AG04449 (cell line): ENCODE measurements around the gene HOXD11.

Experiments used
- CTCF ChIA-PET: fragments of 350-600 bp; formaldehyde crosslinking; extraction: SDS; loops from one replicate; lab custom pipeline; 2021; ENCODE audit warnings: antibody characterized with exemption; lab: Yijun Ruan, JAX
- POLR2A ChIA-PET: fragments of 400-600, 350-600 bp; formaldehyde crosslinking; extraction: SDS; loops from one replicate; lab custom pipeline; 2020; ENCODE audit warnings: antibody characterized with exemption, inconsistent platforms; lab: Yijun Ruan, JAX
- DNase-seq: peaks from one replicate; pipeline ENCODE4 v3.0.0-alpha.2; 2010; ENCODE audit warnings: low read depth, low spot score
- H3K4me3 ChIP-seq: 2 replicates; pipeline ENCODE4 v1.5.1; 2011; ENCODE audit warnings: low read depth, mild to moderate bottlenecking, control low read depth, low read length
- TF ChIP-seq, protein P1 (sequence below): IDR thresholded peaks from one replicate; pipeline ENCODE4 v1.5.1; 2011; ENCODE audit warnings: mild to moderate bottlenecking, moderate library complexity, low read length, control low read depth, inconsistent platforms; ENCODE audit not compliant: insufficient read depth; ENCODE audit errors: missing control alignments

The HOXD11 gene

DNA sequence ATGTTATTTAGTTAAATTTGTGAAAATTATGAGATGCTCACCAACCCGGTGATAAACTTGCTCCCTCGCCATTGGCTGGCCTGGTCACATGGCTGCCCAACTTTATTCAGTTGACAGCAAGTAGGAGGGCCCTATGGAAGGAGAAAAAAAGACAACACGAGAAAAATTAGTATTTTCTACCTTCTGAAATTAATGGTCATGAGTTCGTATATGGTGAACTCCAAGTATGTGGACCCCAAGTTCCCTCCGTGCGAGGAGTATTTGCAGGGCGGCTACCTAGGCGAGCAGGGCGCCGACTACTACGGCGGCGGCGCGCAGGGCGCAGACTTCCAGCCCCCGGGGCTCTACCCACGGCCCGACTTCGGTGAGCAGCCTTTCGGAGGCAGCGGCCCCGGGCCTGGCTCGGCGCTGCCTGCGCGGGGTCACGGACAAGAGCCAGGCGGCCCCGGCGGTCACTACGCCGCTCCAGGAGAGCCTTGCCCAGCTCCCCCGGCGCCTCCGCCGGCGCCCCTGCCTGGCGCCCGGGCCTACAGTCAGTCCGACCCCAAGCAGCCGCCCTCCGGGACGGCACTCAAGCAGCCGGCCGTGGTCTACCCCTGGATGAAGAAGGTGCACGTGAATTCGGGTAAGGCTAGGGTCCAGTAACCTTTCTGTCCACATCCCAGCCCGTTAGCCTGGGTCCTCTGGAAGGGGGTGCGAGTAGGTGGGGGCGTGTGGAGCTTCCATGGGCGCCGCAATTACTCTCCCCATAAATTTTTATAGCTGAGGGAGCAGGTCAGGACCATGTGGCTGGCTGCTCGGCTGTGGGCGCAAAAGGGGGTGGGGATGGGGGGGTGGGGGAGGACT, 44.6 kb downstream of the HOXD11 start, which contains the start of gene HOXD4:
HOXD4 (plus strand) TSS at position 109 of the 846 bp plus-strand sequence; CDS start at position 193, 84 bp downstream.
- no peak for DNase-seq
- ChIA-PET POLR2A (interaction anchor here (1.2 kb wide), 1 partner anchor 10 kb away, joined by 5 read pairs; no protein-coding TSS in a partner anchor), CTCF (interaction anchor here (0.7 to 16.2 kb wide), 10 partner anchors 10 to 503 kb away, joined by 3 to 190 read pairs (median 4); no protein-coding TSS in a partner anchor)
- TF ChIP-seq, protein P1, sequence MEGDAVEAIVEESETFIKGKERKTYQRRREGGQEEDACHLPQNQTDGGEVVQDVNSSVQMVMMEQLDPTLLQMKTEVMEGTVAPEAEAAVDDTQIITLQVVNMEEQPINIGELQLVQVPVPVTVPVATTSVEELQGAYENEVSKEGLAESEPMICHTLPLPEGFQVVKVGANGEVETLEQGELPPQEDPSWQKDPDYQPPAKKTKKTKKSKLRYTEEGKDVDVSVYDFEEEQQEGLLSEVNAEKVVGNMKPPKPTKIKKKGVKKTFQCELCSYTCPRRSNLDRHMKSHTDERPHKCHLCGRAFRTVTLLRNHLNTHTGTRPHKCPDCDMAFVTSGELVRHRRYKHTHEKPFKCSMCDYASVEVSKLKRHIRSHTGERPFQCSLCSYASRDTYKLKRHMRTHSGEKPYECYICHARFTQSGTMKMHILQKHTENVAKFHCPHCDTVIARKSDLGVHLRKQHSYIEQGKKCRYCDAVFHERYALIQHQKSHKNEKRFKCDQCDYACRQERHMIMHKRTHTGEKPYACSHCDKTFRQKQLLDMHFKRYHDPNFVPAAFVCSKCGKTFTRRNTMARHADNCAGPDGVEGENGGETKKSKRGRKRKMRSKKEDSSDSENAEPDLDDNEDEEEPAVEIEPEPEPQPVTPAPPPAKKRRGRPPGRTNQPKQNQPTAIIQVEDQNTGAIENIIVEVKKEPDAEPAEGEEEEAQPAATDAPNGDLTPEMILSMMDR: no peak
- H3K4me3 ChIP-seq: peak within 1 kb of the TSS; percentile 39

DNA sequence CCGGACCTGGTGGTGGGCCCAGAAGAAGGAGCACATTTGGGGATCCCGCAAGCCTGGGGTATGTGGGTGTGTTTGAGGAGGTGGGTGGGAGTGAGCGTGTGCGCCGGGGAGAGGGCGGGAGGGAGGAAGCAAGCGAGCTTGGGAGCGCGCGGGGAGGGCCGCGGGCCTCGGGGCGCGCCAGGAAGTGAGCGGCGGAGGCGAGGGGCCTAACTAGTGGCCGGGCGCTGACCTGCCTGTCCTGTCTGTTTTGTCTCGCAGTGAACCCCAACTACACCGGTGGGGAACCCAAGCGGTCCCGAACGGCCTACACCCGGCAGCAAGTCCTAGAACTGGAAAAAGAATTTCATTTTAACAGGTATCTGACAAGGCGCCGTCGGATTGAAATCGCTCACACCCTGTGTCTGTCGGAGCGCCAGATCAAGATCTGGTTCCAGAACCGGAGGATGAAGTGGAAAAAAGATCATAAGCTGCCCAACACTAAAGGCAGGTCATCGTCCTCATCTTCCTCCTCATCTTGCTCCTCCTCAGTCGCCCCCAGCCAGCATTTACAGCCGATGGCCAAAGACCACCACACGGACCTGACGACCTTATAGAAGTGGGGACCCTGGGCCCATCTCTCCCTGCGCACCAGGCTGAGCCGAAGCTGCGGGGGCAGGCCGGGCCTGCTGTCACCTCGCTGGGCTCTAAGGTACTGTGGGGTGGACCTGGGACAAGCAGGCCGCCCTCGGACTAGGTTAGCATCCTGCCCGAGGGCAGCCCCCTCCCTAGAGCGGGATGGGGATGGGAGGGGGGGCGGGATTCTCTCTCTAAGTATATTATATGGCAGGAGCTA, 45.5 kb downstream of the HOXD11 start:
- TF ChIP-seq, protein P1: no peak
- ChIA-PET CTCF (interaction anchor here (1.3 to 16.2 kb wide), 4 partner anchors 11 to 501 kb away, joined by 4 to 190 read pairs (median 5); no protein-coding TSS in a partner anchor), POLR2A (interaction anchor here (1.2 kb wide), 1 partner anchor 9 kb away, joined by 5 read pairs; no protein-coding TSS in a partner anchor)
- H3K4me3 ChIP-seq: peak overlapping the region; percentile 39
- no peak for DNase-seq

DNA sequence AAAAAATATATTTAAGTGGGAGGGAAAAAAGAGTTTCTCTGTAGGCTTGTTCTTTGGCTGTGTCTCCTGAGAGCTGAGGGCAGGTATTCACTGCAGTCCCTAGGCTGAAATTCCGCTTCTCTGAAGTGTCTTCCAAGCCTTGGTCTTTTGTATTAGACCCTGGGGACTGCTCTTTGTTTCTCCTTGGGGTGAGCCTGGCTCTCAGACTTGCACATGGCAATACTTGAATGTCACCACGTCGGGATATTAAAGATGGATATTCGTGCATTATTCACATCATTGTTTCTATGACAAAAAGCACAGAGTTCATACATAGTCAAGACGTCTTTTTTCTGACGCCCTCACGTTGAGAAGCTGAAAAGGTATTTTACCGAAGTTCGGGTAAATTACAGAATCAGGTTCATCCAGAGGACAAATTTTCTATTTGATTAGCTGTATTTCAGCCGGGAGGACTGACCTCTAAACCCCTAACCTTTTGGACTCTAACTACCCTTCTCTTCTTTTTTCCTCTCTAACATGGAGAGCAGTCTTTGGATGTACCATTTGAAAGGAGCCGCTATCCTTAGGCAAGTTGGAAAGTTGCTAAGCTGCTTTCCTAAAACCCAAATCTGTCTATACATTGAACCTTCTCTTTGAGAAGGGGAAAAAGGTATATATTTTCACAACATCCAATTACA, 47.6 kb downstream of the HOXD11 start:
- ChIA-PET POLR2A (no interaction called here), CTCF (interaction anchor here (1.2 to 16.2 kb wide), 7 partner anchors 13 to 497 kb away, joined by 3 to 190 read pairs (median 7); partner anchors contain the start of gene HOXD1)
- no peak for DNase-seq
- H3K4me3 ChIP-seq: no peak overlapping the region
- TF ChIP-seq, protein P1: no peak

DNA sequence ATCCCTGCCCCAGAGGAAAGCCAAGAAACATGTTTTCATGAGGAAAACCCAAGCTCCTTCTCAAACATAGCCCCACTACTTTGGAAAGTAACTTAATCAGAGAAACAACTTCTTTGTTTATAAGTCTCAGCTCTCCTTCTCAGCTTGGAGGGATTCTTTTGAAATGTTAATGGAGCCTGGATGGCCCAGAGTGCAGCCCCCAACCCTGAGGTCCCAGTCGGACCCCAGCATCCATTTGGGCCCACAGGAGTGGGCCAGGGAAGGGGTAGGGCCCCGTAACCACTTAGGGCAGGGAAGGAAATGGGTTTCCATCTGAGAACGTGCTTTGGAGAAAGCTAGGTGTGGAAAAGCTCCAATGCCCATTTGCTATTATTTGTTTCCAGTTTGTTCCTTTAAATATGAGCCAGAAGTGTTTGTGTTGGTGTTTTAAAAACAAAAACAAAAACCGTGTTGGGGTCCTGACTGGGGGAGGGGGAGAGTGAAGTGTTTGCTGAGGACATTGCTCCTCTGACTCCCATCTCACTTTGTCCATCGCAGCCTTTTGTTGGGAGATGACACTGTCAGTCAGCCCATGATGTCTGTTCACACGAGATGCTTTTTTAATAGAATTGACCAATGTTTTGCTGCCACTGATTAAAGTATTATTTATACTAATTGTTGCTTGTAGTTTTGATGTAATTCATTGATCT, 48.4 kb downstream of the HOXD11 start:
- DNase-seq: no peak
- CTCF ChIA-PET: interaction anchor here (0.6 to 16.2 kb wide), 7 partner anchors 14 to 496 kb away, joined by 3 to 190 read pairs (median 7); no protein-coding TSS in a partner anchor
- TF ChIP-seq, protein P1: no peak
- H3K4me3 ChIP-seq: no peak overlapping the region
- POLR2A ChIA-PET: no interaction called here

DNA sequence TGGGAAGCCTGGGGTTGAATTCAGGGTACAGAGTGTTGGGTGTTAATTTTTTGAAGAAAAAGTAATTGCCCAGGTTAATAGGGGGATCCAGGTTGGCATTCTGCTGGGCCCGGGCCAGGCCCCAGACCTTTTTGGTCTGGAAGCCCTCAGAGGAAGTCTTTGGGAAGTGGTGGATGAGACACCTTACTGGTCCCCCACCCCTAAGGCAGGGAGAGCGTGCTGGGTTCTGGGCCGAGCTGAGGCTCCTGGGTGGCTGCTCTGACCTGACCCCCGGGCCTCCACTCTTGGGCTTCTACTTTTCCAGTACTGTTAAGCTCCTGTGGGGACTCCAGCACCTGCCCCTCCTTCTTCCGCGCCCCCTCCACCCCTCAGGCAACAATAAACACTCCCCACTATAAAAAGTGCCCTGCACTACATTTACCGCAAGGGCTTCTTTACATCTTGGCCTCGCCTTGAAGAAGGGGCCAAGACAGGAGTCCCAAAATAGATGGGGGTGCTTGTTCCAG, 49.3 kb downstream of the HOXD11 start:
- CTCF ChIA-PET: interaction anchor here (0.6 to 16.2 kb wide), 5 partner anchors 15 to 495 kb away, joined by 3 to 190 read pairs (median 11); no protein-coding TSS in a partner anchor
- TF ChIP-seq, protein P1: no peak
- POLR2A ChIA-PET: no interaction called here
- no peak for DNase-seq
- no peak overlapping the region for H3K4me3 ChIP-seq
